ENCODE measurements around the gene NLK.

- TF ChIP-seq POLR2AphosphoS5 (IDR thresholded peaks at IDR 0.05; ENCODE audit: low read depth, low read length) (no peak), CTCF (IDR thresholded peaks at IDR 0.05) (no peak)
Measured at GRCh38 chr17:28131599-28131998, 89.1 kb downstream of the NLK start.
